Keratinocyte (primary cell): ENCODE measurements around the gene SCP2.

ENCODE experiments used
- EZH2 ChIP-seq: IDR thresholded peaks from one replicate; pipeline ENCODE4 v1.6.1; 2012; ENCODE audit warnings: inconsistent platforms, mild to moderate bottlenecking, low read length, moderate library complexity
- TF ChIP-seq, protein P1 (sequence below), 3 experiments: IDR thresholded peaks in 1 of 3; conservative IDR thresholded peaks in 1 of 3; optimal IDR thresholded peaks in 1 of 3; 2 replicates in 2 of 3; 3 replicates in 1 of 3; pipeline versions ENCODE3 to v1.5.1; 2011; ENCODE audit warnings: low read length in 3 of 3, mild to moderate bottlenecking in 3 of 3, moderate library complexity in 2 of 3, control low read depth in 1 of 3, inconsistent platforms in 1 of 3; ENCODE audit not compliant: insufficient read depth in 2 of 3; ENCODE audit errors: extremely low read depth in 1 of 3

DNA sequence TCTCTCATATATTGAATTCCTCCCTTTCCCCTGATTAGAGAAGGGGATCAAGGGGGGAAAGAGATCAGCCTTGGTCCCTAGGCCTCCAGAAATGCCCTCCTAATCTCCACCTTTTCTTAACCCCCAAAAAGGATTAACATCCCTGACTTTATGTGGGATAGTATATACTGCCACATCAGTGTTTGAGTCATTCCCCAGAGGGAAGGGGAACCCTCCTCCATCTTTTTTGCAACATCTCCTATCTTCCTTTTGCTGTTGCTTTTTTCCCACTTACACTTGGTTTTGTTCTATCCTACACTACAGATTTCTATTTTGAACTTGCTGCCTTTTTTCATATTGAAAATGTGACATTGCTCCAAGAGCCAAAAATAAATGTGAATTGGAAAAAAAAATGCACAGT is 69.6 kb downstream of the SCP2 start:
- TF ChIP-seq, protein P1, sequence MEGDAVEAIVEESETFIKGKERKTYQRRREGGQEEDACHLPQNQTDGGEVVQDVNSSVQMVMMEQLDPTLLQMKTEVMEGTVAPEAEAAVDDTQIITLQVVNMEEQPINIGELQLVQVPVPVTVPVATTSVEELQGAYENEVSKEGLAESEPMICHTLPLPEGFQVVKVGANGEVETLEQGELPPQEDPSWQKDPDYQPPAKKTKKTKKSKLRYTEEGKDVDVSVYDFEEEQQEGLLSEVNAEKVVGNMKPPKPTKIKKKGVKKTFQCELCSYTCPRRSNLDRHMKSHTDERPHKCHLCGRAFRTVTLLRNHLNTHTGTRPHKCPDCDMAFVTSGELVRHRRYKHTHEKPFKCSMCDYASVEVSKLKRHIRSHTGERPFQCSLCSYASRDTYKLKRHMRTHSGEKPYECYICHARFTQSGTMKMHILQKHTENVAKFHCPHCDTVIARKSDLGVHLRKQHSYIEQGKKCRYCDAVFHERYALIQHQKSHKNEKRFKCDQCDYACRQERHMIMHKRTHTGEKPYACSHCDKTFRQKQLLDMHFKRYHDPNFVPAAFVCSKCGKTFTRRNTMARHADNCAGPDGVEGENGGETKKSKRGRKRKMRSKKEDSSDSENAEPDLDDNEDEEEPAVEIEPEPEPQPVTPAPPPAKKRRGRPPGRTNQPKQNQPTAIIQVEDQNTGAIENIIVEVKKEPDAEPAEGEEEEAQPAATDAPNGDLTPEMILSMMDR (optimal IDR thresholded peaks at IDR 0.05 in 1 of 3, IDR thresholded peaks at IDR 0.05 in 1 of 3, conservative IDR thresholded peaks at IDR 0.05 in 1 of 3; ENCODE audit: extremely low read depth in 1 of 3, insufficient read depth in 2 of 3, low read length in 3 of 3): no peak
- no peak for TF ChIP-seq EZH2
